Measurements from ENCODE around the gene COPG2.

The COPG2 gene

GRCh38 chr7:130468612-130469011 is 199.9 kb downstream of the COPG2 start:
- no peak for DNase-seq (ENCODE audit: low read depth)
- in situ Hi-C loops (cut with HindIII; ENCODE audit: low sequenced_read_pairs) = no loop called here
- TF ChIP-seq, protein P1, sequence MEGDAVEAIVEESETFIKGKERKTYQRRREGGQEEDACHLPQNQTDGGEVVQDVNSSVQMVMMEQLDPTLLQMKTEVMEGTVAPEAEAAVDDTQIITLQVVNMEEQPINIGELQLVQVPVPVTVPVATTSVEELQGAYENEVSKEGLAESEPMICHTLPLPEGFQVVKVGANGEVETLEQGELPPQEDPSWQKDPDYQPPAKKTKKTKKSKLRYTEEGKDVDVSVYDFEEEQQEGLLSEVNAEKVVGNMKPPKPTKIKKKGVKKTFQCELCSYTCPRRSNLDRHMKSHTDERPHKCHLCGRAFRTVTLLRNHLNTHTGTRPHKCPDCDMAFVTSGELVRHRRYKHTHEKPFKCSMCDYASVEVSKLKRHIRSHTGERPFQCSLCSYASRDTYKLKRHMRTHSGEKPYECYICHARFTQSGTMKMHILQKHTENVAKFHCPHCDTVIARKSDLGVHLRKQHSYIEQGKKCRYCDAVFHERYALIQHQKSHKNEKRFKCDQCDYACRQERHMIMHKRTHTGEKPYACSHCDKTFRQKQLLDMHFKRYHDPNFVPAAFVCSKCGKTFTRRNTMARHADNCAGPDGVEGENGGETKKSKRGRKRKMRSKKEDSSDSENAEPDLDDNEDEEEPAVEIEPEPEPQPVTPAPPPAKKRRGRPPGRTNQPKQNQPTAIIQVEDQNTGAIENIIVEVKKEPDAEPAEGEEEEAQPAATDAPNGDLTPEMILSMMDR (IDR thresholded peaks at IDR 0.05; ENCODE audit: low read depth, low read length, missing control alignments) = no peak
- H3K4me3 ChIP-seq (ENCODE audit: low read depth, low read length) = no peak overlapping the region

DNA sequence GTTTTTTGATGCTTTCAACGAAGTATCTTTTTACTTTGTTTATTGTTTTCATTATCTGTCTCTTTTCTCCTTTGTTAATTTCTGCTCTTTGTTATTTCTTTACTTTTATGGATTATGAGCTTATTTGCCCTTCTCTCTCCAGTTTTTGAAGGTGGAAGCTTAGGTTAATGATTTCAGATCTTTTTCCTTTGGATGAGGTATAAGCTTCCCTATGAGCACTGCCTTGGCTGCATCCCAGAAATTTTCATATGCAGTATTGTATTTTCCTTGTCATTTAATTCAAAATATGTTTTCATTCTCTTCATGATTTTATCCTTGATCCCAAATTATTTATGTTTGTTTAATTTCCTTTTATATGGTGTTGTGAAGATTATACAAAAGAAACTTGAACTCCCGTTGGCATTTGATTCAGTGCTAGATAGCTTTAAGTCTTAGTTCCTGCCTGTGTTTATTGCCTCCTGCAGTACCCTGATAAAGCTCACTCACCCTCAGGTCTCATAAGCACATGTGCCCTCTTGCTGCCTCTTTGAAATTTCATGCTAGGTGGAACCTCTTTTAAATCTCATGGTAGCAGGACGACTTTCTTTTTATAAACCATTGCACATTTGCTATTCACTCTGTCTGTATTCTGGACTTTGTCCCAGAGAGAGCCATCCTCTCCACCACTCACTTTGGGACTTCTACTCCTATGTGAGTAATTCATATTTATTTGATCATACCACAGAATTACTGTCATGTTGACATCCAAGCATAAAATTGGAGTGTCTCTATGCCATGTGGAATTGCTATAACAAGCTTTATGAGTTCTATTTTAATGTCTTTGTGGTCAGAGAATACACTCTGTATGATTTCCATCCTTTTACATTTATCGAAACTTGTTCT is 204.8 kb downstream of the COPG2 start:
- no peak overlapping the region for H3K4me3 ChIP-seq (ENCODE audit: low read depth, low read length)
- DNase-seq (ENCODE audit: low read depth) = no peak
- in situ Hi-C loops (cut with HindIII; ENCODE audit: low sequenced_read_pairs) = no loop called here
- TF ChIP-seq, protein P1 (IDR thresholded peaks at IDR 0.05; ENCODE audit: low read depth, low read length, missing control alignments) = no peak

GRCh38 chr7:130461272-130461671 is 207.3 kb downstream of the COPG2 start:
- in situ Hi-C loops (cut with HindIII; ENCODE audit: low sequenced_read_pairs) = no loop called here
- TF ChIP-seq, protein P1 (IDR thresholded peaks at IDR 0.05; ENCODE audit: low read depth, low read length, missing control alignments) = no peak
- no peak overlapping the region for H3K4me3 ChIP-seq (ENCODE audit: low read depth, low read length)
- DNase-seq (ENCODE audit: low read depth) = no peak

GRCh38 chr7:130458257-130458656 is 210.3 kb downstream of the COPG2 start:
- TF ChIP-seq, protein P1 (IDR thresholded peaks at IDR 0.05; ENCODE audit: low read depth, low read length, missing control alignments) = no peak
- in situ Hi-C loops (cut with HindIII; ENCODE audit: low sequenced_read_pairs) = no loop called here
- H3K4me3 ChIP-seq (ENCODE audit: low read depth, low read length) = no peak overlapping the region
- no peak for DNase-seq (ENCODE audit: low read depth)

All from astrocyte of the cerebellum (primary cell).